Measurements from ENCODE around the gene TBC1D22A.

DNA sequence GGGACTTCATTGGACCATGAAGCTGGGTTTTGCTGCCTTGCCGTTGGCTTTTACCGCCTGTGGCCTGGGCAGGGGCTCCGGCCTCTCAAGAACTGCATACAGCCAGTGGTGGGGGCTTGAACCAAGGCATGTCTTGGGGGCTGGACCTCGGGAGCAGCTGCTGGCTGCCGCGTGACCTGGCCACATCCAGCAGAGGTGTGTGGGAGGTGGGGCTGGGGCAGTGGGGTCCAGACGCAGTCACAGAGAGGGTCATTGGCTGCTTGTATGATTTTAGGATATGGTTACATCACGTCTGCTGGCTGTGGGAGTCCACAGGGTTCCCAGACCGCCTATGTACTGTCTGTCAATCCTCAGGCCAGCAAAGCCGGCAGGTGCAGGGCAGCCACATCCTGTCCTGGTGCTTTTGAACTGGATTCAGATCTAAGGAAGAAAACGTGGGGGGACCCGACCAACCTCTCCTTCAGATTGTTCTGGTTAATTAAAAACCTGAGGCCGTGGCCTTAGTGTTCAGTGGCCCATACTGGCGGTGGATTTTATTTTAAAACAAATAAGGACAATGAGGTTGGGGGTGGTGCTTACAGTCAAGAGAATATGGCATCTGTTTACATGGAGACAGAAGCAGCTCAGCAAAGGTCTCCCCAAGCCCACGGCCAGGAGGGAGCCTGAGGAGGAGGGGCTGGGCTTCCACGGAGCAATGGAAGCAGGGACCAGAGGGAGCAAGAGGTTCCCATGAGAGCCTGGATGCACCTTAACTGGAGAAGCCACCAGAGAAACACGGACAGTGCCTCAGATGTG, 426.0 kb downstream of the TBC1D22A start:
- TF ChIP-seq, protein P1, sequence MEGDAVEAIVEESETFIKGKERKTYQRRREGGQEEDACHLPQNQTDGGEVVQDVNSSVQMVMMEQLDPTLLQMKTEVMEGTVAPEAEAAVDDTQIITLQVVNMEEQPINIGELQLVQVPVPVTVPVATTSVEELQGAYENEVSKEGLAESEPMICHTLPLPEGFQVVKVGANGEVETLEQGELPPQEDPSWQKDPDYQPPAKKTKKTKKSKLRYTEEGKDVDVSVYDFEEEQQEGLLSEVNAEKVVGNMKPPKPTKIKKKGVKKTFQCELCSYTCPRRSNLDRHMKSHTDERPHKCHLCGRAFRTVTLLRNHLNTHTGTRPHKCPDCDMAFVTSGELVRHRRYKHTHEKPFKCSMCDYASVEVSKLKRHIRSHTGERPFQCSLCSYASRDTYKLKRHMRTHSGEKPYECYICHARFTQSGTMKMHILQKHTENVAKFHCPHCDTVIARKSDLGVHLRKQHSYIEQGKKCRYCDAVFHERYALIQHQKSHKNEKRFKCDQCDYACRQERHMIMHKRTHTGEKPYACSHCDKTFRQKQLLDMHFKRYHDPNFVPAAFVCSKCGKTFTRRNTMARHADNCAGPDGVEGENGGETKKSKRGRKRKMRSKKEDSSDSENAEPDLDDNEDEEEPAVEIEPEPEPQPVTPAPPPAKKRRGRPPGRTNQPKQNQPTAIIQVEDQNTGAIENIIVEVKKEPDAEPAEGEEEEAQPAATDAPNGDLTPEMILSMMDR (IDR thresholded peaks at IDR 0.05): no peak
- no peak for TF ChIP-seq EP300 (IDR thresholded peaks at IDR 0.05)

Data from ovary (tissue), 3 donors.